Spleen (tissue), 7 donors: Measurements from ENCODE around the gene LCN2.

ENCODE experiments used
- POLR2A ChIP-seq, 3 donors: fragments of 450-650 bp; IDR thresholded peaks; one replicate each; pipeline ENCODE4 v1.5.1; 2017; ENCODE audit warnings: antibody characterized with exemption in 3 of 3, mild to moderate bottlenecking in 1 of 3
- POLR2AphosphoS5 ChIP-seq, 3 donors: sonication (generic); formaldehyde crosslinking; IDR thresholded peaks; one replicate each; pipeline ENCODE4 v1.5.1; 2017; ENCODE audit warnings: antibody characterized with exemption in 3 of 3
- TF ChIP-seq, protein P1 (sequence below), 11 experiments: fragments of 200-600 bp in 7 of 11; fragments of 450-650 bp in 4 of 11; sonication (generic) in 4 of 11; IDR thresholded peaks in 8 of 11; conservative IDR thresholded peaks in 3 of 11; 1 replicate in 7 of 11; 2 replicates in 4 of 11; pipeline versions ENCODE4 v1.4.0 to v1.8.0; 2016 to 2021; ENCODE audit warnings: antibody characterized with exemption in 11 of 11, inconsistent platforms in 4 of 11, mild to moderate bottlenecking in 1 of 11
- donor health status: DM: no; HTN: no; CAD: no; lungs with moderate emphysema.
- donor health status: DM: no; HTN: no; CAD: no.
- donor health status: DM: no; HTN: no; CAD: no.

DNA sequence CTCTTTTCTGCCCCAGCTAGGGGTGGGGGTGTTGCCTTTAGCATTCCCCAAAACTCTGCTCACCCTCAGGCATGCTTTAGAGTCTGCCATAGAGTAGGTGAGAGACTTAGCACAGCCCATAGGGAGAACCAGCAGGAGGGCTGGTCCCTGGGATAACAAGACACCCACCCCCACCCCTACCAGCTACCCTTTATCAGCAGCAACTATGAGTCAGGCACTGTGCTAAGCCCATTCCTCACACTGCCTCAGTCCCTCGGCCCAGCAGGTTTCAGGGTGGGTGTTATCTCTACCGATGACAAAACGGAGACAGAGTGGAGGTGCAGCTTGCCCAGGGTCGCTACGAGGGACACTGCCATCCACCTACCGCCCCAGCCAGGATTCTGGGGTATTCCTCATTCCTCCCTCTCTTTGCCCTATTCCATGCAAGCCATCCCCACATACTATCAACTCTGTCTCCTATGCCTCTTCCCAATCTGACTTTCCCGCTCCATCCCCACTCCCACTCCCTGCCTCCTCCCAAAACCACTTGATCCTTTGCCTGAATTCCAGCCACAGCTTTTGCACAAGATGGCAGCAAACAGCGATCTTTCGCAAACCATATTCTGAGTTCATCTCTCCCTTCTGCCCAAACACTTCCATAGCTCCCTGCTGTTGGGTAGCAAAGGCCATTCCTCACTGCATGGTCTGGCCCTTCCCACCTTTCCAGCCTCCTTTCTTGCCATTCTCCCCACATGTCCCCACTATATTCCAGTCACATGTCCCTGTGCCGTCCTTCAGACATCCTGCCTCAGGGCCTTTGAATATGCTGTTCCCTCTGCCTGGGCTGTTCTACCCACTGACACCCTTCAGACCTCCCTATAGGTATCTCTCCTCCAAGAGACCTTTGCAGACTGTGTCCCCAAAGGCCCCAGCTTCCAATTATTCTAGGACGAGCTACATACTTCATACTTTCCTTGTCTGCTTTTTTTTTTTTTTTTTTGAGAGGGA is 37.0 kb downstream of the LCN2 start:
- TF ChIP-seq POLR2AphosphoS5 (IDR thresholded peaks at IDR 0.05) = no peak
- TF ChIP-seq, protein P1, sequence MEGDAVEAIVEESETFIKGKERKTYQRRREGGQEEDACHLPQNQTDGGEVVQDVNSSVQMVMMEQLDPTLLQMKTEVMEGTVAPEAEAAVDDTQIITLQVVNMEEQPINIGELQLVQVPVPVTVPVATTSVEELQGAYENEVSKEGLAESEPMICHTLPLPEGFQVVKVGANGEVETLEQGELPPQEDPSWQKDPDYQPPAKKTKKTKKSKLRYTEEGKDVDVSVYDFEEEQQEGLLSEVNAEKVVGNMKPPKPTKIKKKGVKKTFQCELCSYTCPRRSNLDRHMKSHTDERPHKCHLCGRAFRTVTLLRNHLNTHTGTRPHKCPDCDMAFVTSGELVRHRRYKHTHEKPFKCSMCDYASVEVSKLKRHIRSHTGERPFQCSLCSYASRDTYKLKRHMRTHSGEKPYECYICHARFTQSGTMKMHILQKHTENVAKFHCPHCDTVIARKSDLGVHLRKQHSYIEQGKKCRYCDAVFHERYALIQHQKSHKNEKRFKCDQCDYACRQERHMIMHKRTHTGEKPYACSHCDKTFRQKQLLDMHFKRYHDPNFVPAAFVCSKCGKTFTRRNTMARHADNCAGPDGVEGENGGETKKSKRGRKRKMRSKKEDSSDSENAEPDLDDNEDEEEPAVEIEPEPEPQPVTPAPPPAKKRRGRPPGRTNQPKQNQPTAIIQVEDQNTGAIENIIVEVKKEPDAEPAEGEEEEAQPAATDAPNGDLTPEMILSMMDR (IDR thresholded peaks at IDR 0.05 in 8 of 11, conservative IDR thresholded peaks at IDR 0.05 in 3 of 11) = no peak
- no peak for TF ChIP-seq POLR2A (IDR thresholded peaks at IDR 0.05)
